Esophagus muscularis mucosa (tissue), 3 donors: Measurements from ENCODE around the gene MTMR10.

Experiments
- POLR2A ChIP-seq: fragments of 450-650 bp; IDR thresholded peaks from one replicate; pipeline ENCODE4 v1.6.1; 2017; ENCODE audit warnings: antibody characterized with exemption, moderate library complexity, mild to moderate bottlenecking, low read depth
- POLR2AphosphoS5 ChIP-seq, 2 donors: sonication (generic); formaldehyde crosslinking; IDR thresholded peaks; one replicate each; pipeline ENCODE4 v1.6.1; 2017; ENCODE audit warnings: antibody characterized with exemption in 2 of 2
- TF ChIP-seq, protein P1 (sequence below), 3 experiments: fragments of 200-600 bp in 2 of 3; fragments of 450-650 bp in 1 of 3; sonication (generic) in 2 of 3; IDR thresholded peaks; one replicate each; pipeline ENCODE4 v1.5.1; 2017 to 2019; ENCODE audit warnings: antibody characterized with exemption in 3 of 3, mild to moderate bottlenecking in 2 of 3, moderate library complexity in 1 of 3

GRCh38 chr15:30895461-30896210, 95.8 kb downstream of the MTMR10 start:
- TF ChIP-seq POLR2A (no peak), POLR2AphosphoS5 (IDR thresholded peaks at IDR 0.05) (no peak)
- TF ChIP-seq, protein P1, sequence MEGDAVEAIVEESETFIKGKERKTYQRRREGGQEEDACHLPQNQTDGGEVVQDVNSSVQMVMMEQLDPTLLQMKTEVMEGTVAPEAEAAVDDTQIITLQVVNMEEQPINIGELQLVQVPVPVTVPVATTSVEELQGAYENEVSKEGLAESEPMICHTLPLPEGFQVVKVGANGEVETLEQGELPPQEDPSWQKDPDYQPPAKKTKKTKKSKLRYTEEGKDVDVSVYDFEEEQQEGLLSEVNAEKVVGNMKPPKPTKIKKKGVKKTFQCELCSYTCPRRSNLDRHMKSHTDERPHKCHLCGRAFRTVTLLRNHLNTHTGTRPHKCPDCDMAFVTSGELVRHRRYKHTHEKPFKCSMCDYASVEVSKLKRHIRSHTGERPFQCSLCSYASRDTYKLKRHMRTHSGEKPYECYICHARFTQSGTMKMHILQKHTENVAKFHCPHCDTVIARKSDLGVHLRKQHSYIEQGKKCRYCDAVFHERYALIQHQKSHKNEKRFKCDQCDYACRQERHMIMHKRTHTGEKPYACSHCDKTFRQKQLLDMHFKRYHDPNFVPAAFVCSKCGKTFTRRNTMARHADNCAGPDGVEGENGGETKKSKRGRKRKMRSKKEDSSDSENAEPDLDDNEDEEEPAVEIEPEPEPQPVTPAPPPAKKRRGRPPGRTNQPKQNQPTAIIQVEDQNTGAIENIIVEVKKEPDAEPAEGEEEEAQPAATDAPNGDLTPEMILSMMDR (IDR thresholded peaks at IDR 0.05) = no peak
